ENCODE measurements around the gene MT1B.
A peak's percentile ranks its signal among the peaks of the same experiment; 100 is the strongest.

Gene MT1B

DNA sequence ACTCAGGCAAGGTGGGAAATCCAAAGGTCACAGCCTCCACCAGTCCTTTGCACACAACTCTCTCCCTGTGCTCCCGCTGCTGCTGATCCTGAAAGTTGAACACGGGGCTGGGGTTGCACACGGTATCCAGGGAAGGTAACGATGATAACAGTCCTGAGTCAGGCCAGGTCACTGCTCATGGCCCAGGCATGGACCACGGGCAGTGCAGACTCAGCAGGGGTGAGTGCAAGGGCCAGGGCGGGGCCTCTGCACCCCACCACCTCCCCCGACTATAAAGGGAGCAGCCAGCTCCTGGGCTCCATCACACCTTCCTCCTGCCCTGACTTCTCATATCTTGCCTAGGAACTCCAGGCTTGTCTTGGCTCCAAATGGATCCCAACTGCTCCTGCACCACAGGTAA, at the start of gene MT1B:
Gene MT1B, plus strand, starts transcription at position 301 of the 400 bp plus-strand sequence. Its CDS starts 68 bp downstream, at position 369.
- DNase-seq (ENCODE audit: low spot score) = no peak

DNA sequence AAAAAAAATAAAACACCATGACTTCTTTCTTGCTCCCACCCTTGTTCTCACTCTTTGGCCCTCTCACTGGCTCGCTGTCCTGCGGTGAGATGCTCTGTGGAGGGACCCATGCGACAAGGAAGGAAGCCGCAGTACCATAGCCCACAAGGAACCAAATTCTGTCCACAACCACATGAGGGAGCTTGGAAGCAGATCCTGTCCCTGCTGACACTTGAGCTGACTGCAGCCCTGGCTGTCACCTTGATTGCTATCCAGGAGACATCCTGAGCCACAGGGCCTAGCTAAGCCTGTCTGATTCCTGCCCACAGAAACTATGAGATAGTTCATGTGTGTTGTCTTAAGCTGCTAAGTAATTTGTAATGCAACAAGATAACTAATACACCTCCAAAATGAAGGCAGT, 48.1 kb upstream of the MT1B start:
- peak; percentile 45 for DNase-seq (ENCODE audit: low spot score)

DNA sequence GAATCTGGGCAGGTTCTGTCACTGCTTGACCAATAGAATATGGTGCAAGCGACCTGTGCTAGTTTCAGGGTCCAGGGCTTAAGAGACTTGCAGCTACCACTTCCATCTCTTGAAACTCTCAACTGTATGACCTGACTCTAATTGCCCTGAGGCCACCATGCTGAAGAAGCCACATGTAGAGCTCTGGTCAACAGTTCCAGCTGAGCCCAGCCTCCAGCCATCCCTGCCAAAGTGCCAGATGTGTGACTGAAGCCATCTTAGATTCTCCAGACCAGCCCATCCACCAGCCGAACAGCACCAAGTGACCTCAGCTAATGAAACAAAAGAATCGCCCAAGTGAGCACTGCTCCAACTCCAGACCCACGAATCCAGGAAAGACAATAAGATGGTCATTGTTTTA, 46.7 kb upstream of the MT1B start:
- DNase-seq (ENCODE audit: low spot score) = no peak

DNA sequence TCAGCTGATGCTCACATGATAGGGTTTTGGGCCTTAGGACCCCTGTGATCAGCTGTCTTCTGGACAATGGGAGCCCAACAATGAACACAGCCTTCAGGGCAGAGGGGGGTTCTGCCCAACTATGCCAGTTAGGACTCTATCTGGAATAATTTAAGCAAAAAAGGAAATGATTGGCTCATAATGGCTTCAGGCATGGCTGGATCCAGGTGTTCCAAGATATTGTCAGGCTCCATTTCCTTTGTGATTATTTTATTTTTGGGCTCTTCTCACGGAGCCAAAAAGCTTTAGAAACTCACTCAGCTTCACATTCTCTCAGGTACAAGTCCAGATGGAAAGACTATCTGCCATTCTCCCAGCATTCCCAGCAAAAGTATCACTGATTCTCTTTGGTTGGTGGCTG, 46.2 kb upstream of the MT1B start:
- DNase-seq (ENCODE audit: low spot score) = no peak

DNA sequence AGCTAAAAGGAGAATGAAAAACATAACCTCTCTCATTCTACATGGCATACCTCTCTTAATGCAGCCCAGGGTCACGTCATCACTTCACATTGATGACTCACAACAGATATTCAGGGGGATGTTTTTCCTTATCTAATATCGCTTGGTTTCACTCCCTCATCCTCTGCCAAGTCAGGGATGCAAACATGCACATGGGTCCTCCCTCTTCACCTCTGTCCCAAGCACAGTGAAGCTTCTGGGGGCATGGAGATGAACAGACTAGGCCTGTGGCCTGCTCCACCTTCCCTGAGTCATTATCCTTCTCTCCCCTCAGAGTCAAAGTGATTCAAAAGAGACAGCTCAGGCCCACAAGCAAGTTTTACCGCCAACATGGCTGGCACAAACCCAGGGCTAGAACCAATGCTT, 45.6 kb upstream of the MT1B start:
- DNase-seq (ENCODE audit: low spot score) = no peak

DNA sequence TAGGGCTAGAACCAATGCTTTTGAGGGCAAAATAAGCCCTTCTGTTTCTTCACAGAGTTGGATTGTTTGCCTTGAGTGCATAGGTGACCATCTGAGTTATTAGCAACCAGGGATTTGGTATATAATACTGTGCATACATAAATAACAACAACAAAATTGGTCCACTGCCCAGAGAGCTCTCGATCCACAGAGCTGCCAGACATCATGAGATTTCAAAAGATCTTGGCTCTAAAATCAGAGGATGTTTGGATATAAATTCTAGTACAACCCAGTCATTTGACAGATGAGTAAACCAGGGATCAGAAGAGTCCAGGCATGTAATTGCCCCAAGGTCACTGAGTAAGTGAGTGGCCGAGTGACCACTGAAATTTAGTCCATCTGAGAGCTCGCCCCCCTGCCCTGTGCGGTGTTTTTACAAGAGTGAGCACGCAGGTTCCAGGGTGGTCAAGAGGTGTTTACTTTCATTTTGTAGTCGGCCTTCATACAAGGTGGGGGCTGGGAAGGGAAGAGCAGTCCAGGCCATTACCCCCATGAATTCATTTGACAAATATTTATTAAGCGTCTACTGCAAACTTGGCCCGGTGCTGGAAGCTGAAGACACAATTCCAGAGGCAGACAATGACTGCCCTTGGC, 45.1 kb upstream of the MT1B start:
- no peak for DNase-seq (ENCODE audit: low spot score)

DNA sequence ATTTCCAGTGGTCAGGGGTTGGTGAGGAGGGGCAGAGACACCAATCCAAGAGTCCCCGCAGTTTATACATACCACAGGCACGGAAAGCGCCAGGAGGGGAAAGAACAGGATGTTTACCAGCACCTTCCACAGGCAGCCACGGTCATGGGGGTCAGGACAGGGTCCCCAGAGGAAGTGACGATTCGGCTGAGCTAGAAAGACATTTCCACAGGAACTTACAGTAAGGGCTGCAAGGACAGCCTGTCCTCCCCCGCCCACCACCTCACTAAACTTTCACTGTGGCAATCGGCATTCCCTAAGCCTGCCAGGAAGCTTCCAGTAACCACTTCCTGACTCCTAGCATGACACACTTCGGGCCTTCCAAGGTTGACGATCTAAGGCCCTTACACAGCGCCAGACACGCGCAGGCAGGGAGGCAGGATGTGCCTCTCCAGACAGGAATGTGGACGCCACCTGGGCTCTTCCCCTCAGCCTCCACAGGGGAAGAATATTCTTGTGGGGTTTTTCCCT, 44.5 kb upstream of the MT1B start:
- no peak for DNase-seq (ENCODE audit: low spot score)

DNA sequence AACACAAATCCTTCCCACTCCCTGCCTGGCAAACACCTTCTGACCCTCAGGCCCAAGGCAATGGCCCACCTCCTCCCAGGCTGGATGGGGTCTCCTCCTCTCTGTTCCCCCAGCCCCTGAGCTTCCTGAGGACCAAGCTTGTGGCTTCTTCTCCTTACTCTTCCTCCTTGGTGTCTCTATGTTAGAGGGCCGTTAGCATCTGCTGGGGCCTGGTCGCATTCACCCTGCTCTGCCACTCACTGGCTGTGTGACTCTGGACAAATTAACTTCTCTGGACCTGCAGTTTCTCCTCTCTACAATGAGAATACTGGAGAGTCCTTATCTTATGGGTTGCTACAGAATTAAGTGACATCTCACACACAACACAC, 44.0 kb upstream of the MT1B start:
- DNase-seq (ENCODE audit: low spot score) = no peak

DNA sequence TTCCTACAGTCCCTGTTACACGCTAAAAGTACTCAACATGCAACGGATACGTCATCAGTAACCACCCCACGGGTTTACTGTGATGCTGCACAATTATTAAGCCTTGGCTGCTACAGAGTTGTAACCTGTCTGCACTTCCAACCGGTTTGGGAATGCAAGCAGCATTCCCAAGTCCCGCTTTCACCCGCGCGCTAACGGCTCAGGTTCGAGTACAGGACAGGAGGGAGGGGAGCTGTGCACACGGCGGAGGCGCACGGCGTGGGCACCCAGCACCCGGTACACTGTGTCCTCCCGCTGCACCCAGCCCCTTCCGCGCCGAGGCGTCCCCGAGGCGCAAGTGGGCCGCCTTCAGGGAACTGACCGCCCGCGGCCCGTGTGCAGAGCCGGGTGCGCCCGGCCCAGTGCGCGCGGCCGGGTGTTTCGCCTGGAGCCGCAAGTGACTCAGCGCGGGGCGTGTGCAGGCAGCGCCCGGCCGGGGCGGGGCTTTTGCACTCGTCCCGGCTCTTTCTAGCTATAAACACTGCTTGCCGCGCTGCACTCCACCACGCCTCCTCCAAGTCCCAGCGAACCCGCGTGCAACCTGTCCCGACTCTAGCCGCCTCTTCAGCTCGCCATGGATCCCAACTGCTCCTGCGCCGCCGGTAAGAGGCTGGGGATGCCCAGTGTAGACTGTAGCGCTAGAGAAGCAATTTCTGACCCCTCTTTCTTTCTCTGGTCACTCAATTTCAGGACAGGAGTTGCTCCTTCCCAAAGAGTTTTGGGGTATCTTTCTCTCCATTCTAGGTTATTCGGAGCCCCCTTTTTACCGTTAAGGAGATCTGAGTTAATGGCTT, 43.4 kb upstream of the MT1B start, which contains the start of gene MT2A:
Gene MT2A, plus strand, starts transcription at position 542 of the 833 bp plus-strand sequence. Its CDS starts 72 bp downstream, at position 614.
- DNase-seq (ENCODE audit: low spot score) = peak; percentile 78

DNA sequence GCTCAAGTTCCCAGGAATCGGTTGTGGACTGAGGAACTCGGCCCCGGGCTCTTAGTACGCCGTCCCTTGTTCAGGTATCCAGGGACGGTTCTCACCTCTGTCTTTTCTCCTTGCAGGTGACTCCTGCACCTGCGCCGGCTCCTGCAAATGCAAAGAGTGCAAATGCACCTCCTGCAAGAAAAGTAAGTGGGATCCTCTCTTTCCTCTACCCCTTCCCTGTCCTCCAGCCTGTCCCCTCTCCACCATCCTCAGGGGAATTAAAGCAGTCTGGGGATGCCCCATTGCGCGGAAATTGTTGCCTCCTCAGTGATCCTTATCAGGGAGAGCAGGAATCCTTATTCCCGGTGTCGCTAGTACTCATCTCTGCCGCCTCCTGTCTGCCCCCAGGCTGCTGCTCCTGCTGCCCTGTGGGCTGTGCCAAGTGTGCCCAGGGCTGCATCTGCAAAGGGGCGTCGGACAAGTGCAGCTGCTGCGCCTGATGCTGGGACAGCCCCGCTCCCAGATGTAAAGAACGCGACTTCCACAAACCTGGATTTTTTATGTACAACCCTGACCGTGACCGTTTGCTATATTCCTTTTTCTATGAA, 42.7 kb upstream of the MT1B start:
- DNase-seq (ENCODE audit: low spot score) = no peak

DNA sequence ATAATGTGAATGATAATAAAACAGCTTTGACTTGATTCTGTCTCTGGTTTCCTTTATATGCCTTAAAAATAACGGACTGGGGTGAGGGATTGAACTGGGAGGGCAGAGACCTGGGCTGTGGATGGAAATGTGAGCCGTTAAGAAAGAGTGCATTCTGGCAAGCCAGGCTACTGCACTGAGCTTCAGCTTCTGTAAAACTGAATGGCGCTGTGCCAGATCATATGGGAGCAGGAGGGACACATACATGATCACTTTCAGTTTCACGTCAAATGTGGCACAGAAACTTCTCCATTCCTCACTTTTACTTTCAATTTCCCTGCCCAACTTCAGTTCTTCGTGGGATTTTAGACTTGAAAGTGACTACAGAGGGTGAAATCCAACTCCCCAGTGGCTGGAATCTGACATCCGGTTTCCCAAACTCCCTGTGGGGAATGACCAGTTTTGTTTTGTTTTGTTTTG, 42.2 kb upstream of the MT1B start:
- DNase-seq (ENCODE audit: low spot score) = no peak

DNA sequence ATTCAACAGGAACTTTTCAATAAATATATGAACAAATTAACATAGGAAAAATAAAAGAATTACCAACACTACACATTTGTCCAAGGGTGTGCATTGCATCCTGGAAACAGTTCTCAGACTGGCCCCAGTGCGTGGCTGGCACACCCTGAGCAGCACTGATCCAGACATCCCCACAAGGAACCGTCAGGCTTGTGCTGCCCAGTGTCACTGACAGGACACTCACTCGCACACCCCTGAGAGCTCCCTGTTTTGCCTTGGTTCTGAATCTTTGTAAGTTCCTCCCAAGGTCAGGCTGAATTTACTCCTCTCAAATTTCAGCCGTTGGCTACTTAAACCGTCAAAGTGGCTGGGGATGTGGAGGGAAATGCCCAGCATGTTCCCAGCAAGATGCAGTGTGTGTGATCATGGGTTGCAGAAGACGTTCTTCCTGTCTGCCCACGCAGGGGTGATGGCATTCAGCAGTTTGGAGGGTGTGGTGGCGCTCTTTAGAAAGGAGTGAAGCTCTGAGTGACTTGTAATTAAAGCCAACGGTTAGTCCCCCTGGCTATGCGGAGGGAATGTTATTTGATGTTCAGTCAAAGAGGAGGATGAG, 41.6 kb upstream of the MT1B start:
- no peak for DNase-seq (ENCODE audit: low spot score)

DNA sequence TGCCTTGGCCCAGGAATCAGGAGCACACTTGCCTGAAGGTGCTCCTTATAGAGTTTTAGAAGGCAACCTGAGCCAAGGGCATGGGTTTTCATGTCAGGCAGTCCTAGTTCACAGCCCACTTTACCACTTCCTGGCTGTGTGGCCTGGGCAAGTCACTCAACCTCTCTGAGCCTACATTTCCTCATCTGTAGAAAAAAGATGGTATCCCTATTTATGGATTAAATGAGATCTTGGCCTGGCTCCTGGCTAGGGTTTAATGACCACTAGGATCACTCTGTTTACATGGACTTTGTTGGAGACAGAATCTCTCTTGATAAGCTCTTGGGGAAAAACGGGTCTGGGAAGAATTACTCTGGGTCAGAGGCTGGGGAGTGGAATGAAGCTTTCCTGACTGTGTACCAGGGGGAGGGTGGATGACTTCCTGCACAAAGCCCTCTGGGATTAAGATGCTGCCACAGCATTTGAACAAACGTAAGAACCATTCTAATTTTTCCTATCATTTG, 41.0 kb upstream of the MT1B start:
- DNase-seq (ENCODE audit: low spot score) = no peak

DNA sequence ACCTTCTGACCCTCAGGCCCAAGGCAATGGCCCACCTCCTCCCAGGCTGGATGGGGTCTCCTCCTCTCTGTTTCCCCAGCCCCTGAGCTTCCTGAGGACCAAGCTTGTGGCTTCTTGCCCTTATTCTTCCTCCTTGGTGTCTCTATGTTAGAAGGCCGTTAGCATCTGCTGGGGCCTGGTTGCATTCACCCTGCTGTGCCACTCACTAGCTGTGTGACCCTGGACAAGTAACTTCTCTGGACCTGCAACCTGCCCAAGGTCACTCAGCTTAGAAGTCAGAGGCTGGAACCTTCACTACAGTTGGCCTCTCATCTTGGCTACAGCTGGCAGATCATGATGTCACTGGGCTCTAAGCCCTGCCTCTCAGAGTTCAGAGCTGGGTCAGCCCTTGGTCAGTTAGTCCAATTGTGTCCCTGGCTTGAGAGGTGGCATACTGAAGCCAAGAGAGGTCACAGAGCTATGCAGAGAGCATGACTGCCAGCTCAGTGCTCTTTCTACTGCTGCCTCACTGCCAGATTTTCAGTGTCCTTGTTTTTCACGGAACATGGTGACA, 40.3 kb upstream of the MT1B start:
- no peak for DNase-seq (ENCODE audit: low spot score)

DNA sequence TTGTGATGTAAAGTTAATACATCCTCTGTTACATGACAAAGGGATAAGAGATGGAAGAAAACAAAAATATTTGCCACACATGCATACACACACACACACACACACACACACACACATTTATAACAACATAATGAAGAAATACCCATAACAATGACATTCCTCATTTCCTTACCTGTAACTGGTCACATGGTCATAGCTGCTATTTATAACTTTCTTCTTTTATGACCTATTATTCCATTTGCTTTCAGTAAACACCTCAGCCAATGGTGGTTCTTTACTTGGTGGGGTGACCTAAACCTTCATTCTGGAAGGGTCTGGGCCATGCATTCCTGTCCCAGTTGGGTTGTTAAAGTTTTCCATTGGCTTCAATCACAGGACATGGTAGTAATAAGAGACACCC, 38.0 kb upstream of the MT1B start:
- DNase-seq (ENCODE audit: low spot score) = no peak

DNA sequence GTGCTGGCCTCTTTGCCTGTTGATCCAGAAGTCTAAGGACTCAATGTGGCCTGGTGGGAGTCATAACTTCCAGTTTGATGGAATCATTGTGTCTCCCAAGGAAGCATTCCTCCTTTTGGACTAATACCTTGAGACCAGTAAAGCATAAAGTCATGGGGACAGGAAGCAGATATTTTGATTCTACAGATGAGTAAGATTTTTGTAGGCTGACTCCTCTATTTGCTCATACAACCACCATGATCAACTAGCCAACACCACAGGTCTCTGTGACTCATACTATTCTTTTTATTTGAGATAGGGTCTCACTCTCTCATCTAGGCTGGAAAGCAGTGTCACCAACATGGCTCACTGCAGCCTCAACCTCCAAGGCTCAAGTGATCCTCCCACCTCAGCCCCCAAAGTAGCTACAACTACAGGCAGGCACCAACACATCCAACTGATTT, 37.1 kb upstream of the MT1B start:
- DNase-seq (ENCODE audit: low spot score) = no peak

DNA sequence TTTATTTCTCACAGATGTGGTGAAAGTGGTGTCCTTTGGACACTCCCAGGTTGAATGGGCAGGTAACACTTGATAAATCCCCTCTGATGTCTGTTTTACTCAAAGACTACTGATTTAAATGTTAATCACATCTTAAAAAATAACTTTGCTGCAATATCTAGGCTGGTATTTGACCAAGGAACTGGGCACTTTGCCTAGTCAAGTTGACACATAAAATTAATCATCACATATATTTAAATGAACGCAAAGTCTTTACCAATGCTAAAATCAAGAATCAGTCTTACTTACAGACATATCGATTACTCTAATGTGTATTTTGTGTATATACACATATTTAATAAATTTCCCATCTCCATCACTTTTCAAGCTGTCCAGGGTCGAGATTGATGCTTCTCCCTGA, 36.3 kb upstream of the MT1B start:
- no peak for DNase-seq (ENCODE audit: low spot score)

DNA sequence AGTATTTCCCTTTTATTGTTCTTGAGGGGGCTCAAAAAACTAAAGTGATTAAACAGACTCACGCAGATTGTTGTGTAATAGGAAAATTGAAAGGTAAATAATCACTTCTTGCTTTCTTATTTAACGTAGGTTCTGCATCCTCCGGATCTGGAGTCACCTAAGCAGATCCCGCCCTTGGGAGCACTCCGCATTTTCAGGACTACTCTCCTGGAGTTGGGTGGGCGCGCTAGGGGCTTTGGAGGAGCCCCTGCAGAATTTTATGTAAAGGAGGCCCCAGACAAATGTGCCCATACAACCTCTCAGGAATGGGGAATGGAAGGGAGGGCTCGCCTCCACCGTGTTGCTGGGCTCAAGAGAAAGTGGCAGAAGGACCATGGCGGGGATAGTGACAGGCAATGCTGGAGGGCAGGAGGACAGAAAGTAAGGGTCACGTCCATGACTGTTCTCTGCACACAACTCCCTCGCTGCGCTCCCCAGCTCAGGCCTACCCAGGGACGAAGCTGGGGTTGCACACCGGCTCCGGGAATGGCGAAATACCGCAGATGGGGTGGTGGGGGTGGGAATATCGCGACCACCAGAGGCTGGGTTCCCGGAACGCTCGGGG, 35.0 kb upstream of the MT1B start:
- DNase-seq (ENCODE audit: low spot score) = no peak

DNA sequence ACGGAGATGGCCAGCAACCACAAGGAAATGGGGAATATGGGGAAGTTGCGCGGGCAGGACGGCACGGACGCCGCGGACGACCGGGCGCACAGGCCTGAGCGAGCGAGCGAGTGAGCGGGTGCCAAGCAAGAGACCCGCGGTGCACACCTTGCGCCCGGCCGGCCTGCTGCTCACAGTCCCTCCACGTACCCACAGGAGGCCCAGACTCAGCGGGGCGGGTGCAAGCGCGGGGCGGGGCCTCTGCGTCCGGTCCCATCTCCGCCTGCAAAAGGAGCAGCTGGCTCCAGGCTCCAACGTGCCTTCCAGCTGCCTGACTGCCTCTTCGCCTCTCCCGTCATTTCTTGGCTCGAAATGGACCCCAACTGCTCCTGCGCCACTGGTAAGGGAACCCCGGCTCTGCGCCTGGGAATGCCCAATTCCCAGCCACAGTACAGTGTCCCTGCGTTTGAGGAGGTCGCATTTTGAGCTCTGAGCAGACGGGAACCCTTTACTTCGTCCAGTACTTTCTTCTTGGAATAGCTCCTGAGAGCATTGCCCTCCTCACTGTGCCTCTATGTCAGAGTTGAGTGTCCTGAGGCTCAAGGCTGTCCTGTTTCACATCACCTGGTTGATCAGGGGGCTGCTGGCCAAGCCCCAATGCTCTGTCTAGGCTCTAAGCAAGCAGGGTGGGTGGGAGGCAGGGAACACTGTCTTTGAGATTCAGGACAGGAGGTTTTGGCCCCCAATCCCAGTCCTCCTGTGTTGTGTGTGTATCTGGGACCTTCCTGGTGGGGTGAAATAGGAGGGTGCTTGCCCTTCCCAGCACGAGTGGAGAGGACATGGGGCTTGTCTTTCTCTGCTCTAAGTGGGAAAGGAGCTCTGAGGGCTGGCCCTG, 34.2 kb upstream of the MT1B start:
- DNase-seq (ENCODE audit: low spot score) = no peak

DNA sequence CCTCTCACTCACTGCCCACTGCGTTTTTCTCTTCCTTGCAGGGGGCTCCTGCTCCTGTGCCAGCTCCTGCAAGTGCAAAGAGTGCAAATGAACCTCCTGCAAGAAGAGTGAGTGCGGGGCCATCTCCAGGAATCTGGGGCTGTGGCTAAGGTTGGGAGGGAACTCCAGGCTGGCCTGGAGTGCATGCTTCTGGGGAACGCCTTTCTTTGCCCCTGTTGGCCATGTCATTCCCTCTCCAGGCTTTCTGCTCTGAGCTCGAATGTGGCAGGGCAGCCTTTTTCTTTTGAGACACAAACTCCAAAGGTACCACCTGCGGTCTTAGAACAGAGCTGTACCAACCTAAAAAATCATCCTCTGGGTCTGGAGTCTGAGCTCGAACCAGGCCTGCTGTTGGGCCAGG, 33.5 kb upstream of the MT1B start:
- DNase-seq (ENCODE audit: low spot score) = no peak
